ENCODE results near the gene POLR2H.

POLR2H gene

GRCh38 chr3:184368116-184368515 is 6.6 kb downstream of the POLR2H start:
- no peak for DNase-seq

GRCh38 chr3:184368586-184369183 is 7.2 kb downstream of the POLR2H start:
- peak in 27 of 56 donors; percentile 16 to 75 (median 38) for DNase-seq

- DNase-seq = peak in 52 of 56 donors; percentile 17 to 85 (median 54)
Measured at GRCh38 chr3:184371570-184372018, 10.1 kb downstream of the POLR2H start.

- no peak for DNase-seq
Measured at GRCh38 chr3:184372296-184372821, 10.8 kb downstream of the POLR2H start.

GRCh38 chr3:184372911-184373310 is 11.4 kb downstream of the POLR2H start:
- no peak for DNase-seq

GRCh38 chr3:184373422-184373821 is 11.9 kb downstream of the POLR2H start:
- no peak for DNase-seq

- DNase-seq = no peak
Measured at GRCh38 chr3:184375747-184376461, 14.4 kb downstream of the POLR2H start.

- no peak for DNase-seq
Measured at GRCh38 chr3:184377374-184377773, 15.9 kb downstream of the POLR2H start.

GRCh38 chr3:184377882-184378445 is 16.5 kb downstream of the POLR2H start, which contains the start of gene THPO:
TSS of gene THPO (minus strand) at chr3:184378207. CDS start at chr3:184376259, 1,948 bp downstream.
- peak in 4 of 56 donors; percentile 11 to 27 (median 16) for DNase-seq

- no peak for DNase-seq
Measured at GRCh38 chr3:184378651-184379357, 17.3 kb downstream of the POLR2H start.

- peak in 2 of 56 donors; percentile 23 to 34 for DNase-seq
Measured at GRCh38 chr3:184379358-184380184, 18.1 kb downstream of the POLR2H start, which contains the start of gene CHRD. TSS of gene CHRD (plus strand) at chr3:184380054. CDS start at chr3:184380319, 265 bp downstream.

- peak in 28 of 56 donors; percentile 10 to 67 (median 32) for DNase-seq
Measured at GRCh38 chr3:184380185-184380626, 18.7 kb downstream of the POLR2H start.

GRCh38 chr3:184380627-184381260 is 19.2 kb downstream of the POLR2H start:
- DNase-seq = peak in 5 of 56 donors; percentile 12 to 35 (median 13)

GRCh38 chr3:184381261-184382224 is 20.0 kb downstream of the POLR2H start:
- DNase-seq = no peak

- no peak for DNase-seq
Measured at GRCh38 chr3:184382326-184383032, 21.0 kb downstream of the POLR2H start.

- no peak for DNase-seq
Measured at GRCh38 chr3:184383033-184383740, 21.7 kb downstream of the POLR2H start.

- no peak for DNase-seq
Measured at GRCh38 chr3:184384342-184384741, 22.8 kb downstream of the POLR2H start.

Measured in amygdala (tissue), 56 donors.